ENCODE data around the gene PGF. TPM values are rescaled to one million over a fixed set of nuclear protein-coding genes. Genes with fewer than 3 reads are reported as not detected.
"Not testable (repeated sequence)": the region's sequence is repeated elsewhere in the genome, so short reads cannot be mapped to it uniquely, and the experiment has no call there.

PGF gene
- total RNA-seq, 3 donors from 2014 or later: 0.96 to 3.1 (median 2.3) TPM

GRCh38 chr14:74932401-74932901 lies 22.9 kb downstream of the PGF start:
- H3K4me3 ChIP-seq: no peak overlapping the region
- H3K36me3 ChIP-seq (ENCODE audit: low read depth): no peaks in the 10 kb centered on the region
- DNase-seq (no peak), ATAC-seq (no peak)
- H3K4me1 ChIP-seq (ENCODE audit: low read depth): peaks cover 4% of the 10 kb centered on the region
- H3K9me3 ChIP-seq: no peaks in the 10 kb centered on the region
- no peak for TF ChIP-seq CTCF (IDR thresholded peaks at IDR 0.05)
- intact Hi-C loops (cut with DNase I, micrococcal nuclease): no loop called here

DNA sequence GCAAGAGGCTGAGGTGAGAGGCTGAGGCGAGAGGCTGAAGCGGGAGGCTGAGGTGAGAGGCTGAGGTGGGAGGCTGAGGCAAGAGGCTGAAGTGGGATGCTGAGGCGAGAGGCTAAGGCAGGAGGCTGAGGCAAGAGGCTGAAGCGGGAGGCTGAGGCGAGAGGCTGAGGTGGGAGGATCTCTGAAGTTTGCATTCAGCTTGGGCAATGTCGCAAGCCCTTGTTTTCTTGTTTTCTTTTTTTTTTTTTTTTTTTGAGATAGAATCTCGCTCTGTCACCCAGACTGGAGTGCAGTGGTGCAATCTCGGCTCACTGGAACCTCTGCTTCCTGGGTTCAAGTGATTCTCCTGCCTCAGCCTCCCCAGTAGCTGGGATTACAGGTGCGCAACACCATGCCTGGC lies 23.7 kb downstream of the PGF start:
- H3K9me3 ChIP-seq; DNase-seq; H3K4me3 ChIP-seq; ATAC-seq; H3K4me1 ChIP-seq (ENCODE audit: low read depth); intact Hi-C loops (cut with DNase I, micrococcal nuclease); H3K36me3 ChIP-seq (ENCODE audit: low read depth): not testable (repeated sequence)

GRCh38 chr14:74929242-74929641 lies 26.2 kb downstream of the PGF start:
- H3K4me3 ChIP-seq: no peak overlapping the region
- H3K9me3 ChIP-seq: no peaks in the 10 kb centered on the region
- DNase-seq: no peak
- no peaks in the 10 kb centered on the region for H3K4me1 ChIP-seq (ENCODE audit: low read depth)
- TF ChIP-seq CTCF (IDR thresholded peaks at IDR 0.05): no peak
- ATAC-seq: no peak
- no peaks in the 10 kb centered on the region for H3K36me3 ChIP-seq (ENCODE audit: low read depth)
- intact Hi-C loops (cut with DNase I, micrococcal nuclease): no loop called here

GRCh38 chr14:74927225-74927624 lies 28.2 kb downstream of the PGF start:
- no peaks in the 10 kb centered on the region for H3K9me3 ChIP-seq
- ATAC-seq: no peak
- TF ChIP-seq CTCF (IDR thresholded peaks at IDR 0.05): no peak
- no peak for DNase-seq
- H3K4me3 ChIP-seq: no peak overlapping the region
- peaks cover 4% of the 10 kb centered on the region for H3K4me1 ChIP-seq (ENCODE audit: low read depth)
- H3K36me3 ChIP-seq (ENCODE audit: low read depth): no peaks in the 10 kb centered on the region
- intact Hi-C loops (cut with DNase I, micrococcal nuclease): no loop called here

GRCh38 chr14:74924061-74924460 lies 31.3 kb downstream of the PGF start:
- no peaks in the 10 kb centered on the region for H3K36me3 ChIP-seq (ENCODE audit: low read depth)
- intact Hi-C loops (cut with DNase I, micrococcal nuclease): no loop called here
- H3K4me1 ChIP-seq (ENCODE audit: low read depth): peaks cover 5% of the 10 kb centered on the region
- DNase-seq (no peak), ATAC-seq (no peak)
- H3K4me3 ChIP-seq: no peak overlapping the region
- TF ChIP-seq CTCF (IDR thresholded peaks at IDR 0.05): no peak
- H3K9me3 ChIP-seq: no peaks in the 10 kb centered on the region

- ATAC-seq: peak; percentile 99
Measured at GRCh38 chr14:74922752-74923401, 32.5 kb downstream of the PGF start, which contains the start of gene RPS6KL1. RPS6KL1 (minus strand) TSS chr14:74923260; CDS start chr14:74921541, 1,719 bp downstream.

More at GRCh38 chr14:74922752-74923401, 32.5 kb downstream of the PGF start, which contains the start of gene RPS6KL1:
- DNase-seq: peak; percentile 86 to 90 (median 86)
- intact Hi-C loops (cut with DNase I, micrococcal nuclease): no loop called here
- Histone ChIP-seq H3K4me1 (ENCODE audit: low read depth) (peaks cover 5% of the 10 kb centered on the region), H3K9me3 (no peaks in the 10 kb centered on the region), H3K36me3 (ENCODE audit: low read depth) (no peaks in the 10 kb centered on the region), H3K4me3 (peak within 1 kb of the TSS; percentile 51)
- TF ChIP-seq CTCF (IDR thresholded peaks at IDR 0.05): no peak
